ENCODE measurements around the gene FANCC.

DNA sequence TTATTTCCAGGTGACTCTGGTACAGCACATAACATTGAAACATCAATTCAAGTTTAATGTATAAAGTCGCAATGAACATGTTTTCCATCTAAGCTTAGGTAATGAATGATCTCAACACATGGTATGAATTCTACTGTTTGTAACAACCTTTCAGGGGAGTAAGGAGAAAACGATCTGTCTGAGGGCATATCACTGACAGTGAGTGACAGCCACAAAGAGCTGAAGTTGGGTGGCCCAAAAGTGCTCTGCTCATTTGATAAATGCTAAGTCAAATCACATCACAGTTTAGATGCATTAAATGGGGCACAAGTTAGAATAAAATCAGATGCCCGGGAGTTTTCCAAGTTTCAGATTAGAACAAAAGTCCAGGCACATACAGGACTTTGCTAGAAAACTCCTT is 1.2 kb downstream of the FANCC start:
- no peak for TF ChIP-seq YY1 (IDR thresholded peaks at IDR 0.05; ENCODE audit: insufficient read depth, insufficient read length)
- TF ChIP-seq SUZ12 (IDR thresholded peaks at IDR 0.05; ENCODE audit: extremely low read depth, insufficient read depth, insufficient read length): no peak
